ENCODE data around the gene HASPIN. TPM values are rescaled to one million over a fixed set of nuclear protein-coding genes. Genes with fewer than 3 reads are reported as not detected.

HASPIN gene
- total and polyA plus RNA-seq, 2 of the 8 experiments (the other 6 are each of a cell fraction or from before 2014, with no cell fraction given) = 7.8 to 29.5 TPM

DNA sequence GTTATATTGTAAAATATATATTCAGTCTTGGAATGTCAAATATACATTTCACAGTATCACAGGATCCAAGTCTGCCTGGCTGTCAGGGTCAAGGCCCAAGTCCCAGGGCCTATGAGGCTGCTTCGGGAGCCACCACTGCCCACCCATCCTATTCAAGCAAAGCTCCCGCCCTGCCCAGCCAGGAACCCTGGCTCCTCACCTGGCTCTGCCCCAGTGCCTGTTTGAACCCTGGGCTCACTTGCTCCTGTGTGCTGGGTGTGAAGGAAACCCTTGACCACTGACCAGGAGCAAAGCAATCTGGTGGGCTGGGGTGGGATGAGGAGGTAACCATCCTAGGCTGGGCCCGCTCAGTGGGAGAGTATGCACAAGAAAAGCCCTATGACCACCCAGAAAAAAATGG lies 50.3 kb downstream of the HASPIN start:
- no peaks in the 10 kb centered on the region for H3K9me3 ChIP-seq (ENCODE audit: insufficient read depth in 2 of 2, low read depth in 1 of 2, low read length in 1 of 2)
- peak overlapping the region; percentile 60; the same call in 1 of the 2 replicates for H2BK12ac ChIP-seq (ENCODE audit: low read depth, low read length)
- H3K9ac ChIP-seq (replicated peaks in 1 of 4; ENCODE audit: extremely low read depth in 1 of 4, low read depth in 3 of 4, low read length in 3 of 4) = no peak overlapping the region
- no peak overlapping the region for H2BK20ac ChIP-seq (ENCODE audit: low read length)
- CTCF ChIA-PET (ENCODE audit: partially characterized antibody) = interaction anchor here (1.9 to 11.5 kb wide), 2 partner anchors 9 to 37 kb away, joined by 8 to 132 read pairs; no protein-coding TSS in a partner anchor
- H3K79me2 ChIP-seq (ENCODE audit: control insufficient read depth in 1 of 2, insufficient read depth in 2 of 2, low read length in 2 of 2) = no peaks in the 10 kb centered on the region
- no peak overlapping the region for H3K4me3 ChIP-seq (ENCODE audit: extremely low read depth in 1 of 4, insufficient read depth in 2 of 4, low read depth in 3 of 4, low read length in 4 of 4)
- H4K8ac ChIP-seq (ENCODE audit: extremely low read depth, insufficient read depth, low read length) = peak overlapping the region; percentile 18; the same call in 1 of the 2 replicates
- no peak overlapping the region for H3K4me2 ChIP-seq (ENCODE audit: insufficient read depth in 1 of 2, low read depth in 2 of 2, low read length in 2 of 2)
- no peak overlapping the region for H3K56ac ChIP-seq (replicated peaks; ENCODE audit: insufficient read length, low read depth, low read length)
- H3K36me3 ChIP-seq (ENCODE audit: control insufficient read depth in 2 of 4, insufficient read depth in 4 of 4, low read length in 3 of 4) = no peaks in the 10 kb centered on the region
- no peak overlapping the region for H2AK5ac ChIP-seq (ENCODE audit: low read depth, low read length)
- POLR2A ChIA-PET (ENCODE audit: partially characterized antibody) = no interaction called here
- H3K18ac ChIP-seq (ENCODE audit: extremely low read depth, low read length) = no peak overlapping the region
- H3K14ac ChIP-seq (ENCODE audit: insufficient read length) = no peak overlapping the region
- H2BK5ac ChIP-seq (ENCODE audit: low read depth, low read length) = no peak overlapping the region
- no peak for FAIRE-seq
- H3K4me1 ChIP-seq (replicated peaks in 1 of 4; ENCODE audit: control insufficient read depth in 3 of 4, insufficient read depth in 4 of 4, low read length in 3 of 4) = peaks cover 0 to 11% (median 2%) of the 10 kb centered on the region in 4 experiments; a peak in 2 of 7 replicates
- no peak overlapping the region for H3K4ac ChIP-seq (replicated peaks; ENCODE audit: insufficient read length, low read depth, low read length)
- no peak overlapping the region for H4K5ac ChIP-seq (ENCODE audit: insufficient read length, low read depth, low read length)
- H4K91ac ChIP-seq (replicated peaks; ENCODE audit: insufficient read length, low read length) = no peak overlapping the region
- WGBS, 2 experiments (ENCODE audit: extremely low coverage in 1 of 2, insufficient coverage in 1 of 2, insufficient read length in 1 of 2, insufficient replicate concordance in 2 of 2, low coverage in 1 of 2, low lambda C conversion rate in 2 of 2, missing lambda C conversion rate in 1 of 2) = 89% methylated on average over 3 of the region's 3 CpGs; no CpG with 5 or more reads in 1 of the 2 experiments
- H4K20me1 ChIP-seq (replicated peaks in 1 of 2; ENCODE audit: control insufficient read depth in 1 of 2, insufficient read depth in 2 of 2, low read length in 2 of 2) = no peaks in the 10 kb centered on the region
- no peak for DNase-seq (ENCODE audit: low read depth in 1 of 2, low spot score in 2 of 2)
- no peaks in the 10 kb centered on the region for H3K23me2 ChIP-seq (ENCODE audit: low read depth, low read length)
- no peak overlapping the region for H2AFZ ChIP-seq (ENCODE audit: low read length)
- no peak overlapping the region for H2BK120ac ChIP-seq (replicated peaks; ENCODE audit: low read depth, low read length)
- no peaks in the 10 kb centered on the region for H3K79me1 ChIP-seq (ENCODE audit: low read depth, low read length)
- no peak overlapping the region for H2BK15ac ChIP-seq (ENCODE audit: low read length)
- no peak overlapping the region for H3K27ac ChIP-seq (ENCODE audit: low read depth, low read length)
- no peaks in the 10 kb centered on the region for H3K27me3 ChIP-seq (replicated peaks in 1 of 4; ENCODE audit: control insufficient read depth in 3 of 4, extremely low read depth in 1 of 4, insufficient read depth in 3 of 4, low read length in 3 of 4)
- no peak overlapping the region for H3K23ac ChIP-seq (ENCODE audit: insufficient read length)
- TF ChIP-seq ATF2 (IDR thresholded peaks at IDR 0.05; ENCODE audit: low read length) = no peak
- TF ChIP-seq HDAC2 (IDR thresholded peaks at IDR 0.05; ENCODE audit: borderline replicate concordance in 1 of 2, low read depth in 2 of 2, low read length in 2 of 2) = no peak
- no peak for TF ChIP-seq JUND (IDR thresholded peaks at IDR 0.05; ENCODE audit: low read length)
- no peak for TF ChIP-seq KDM5A (IDR thresholded peaks at IDR 0.05; ENCODE audit: low read length)
- no peak for TF ChIP-seq ASH2L (IDR thresholded peaks at IDR 0.05; ENCODE audit: low read length)
- no peak for TF ChIP-seq SIRT6 (IDR thresholded peaks at IDR 0.05; ENCODE audit: low read length)
- no peak for TF ChIP-seq SP4 (IDR thresholded peaks at IDR 0.05; ENCODE audit: low read length)
- TF ChIP-seq YY1 (IDR thresholded peaks at IDR 0.05; ENCODE audit: low read depth, low read length) = no peak
- no peak for TF ChIP-seq SP1 (IDR thresholded peaks at IDR 0.05; ENCODE audit: low read depth, low read length)
- no peak for TF ChIP-seq FOSL1 (IDR thresholded peaks at IDR 0.05; ENCODE audit: insufficient read depth, low read depth, low read length)
- TF ChIP-seq TBP (IDR thresholded peaks at IDR 0.05; ENCODE audit: low read depth, low read length) = no peak
- no peak for TF ChIP-seq SIN3A (conservative IDR thresholded peaks at IDR 0.05 in 1 of 2, IDR thresholded peaks at IDR 0.05 in 1 of 2; ENCODE audit: low read depth in 1 of 2, low read length in 2 of 2)

Data from H1 (cell line).